NCI-H82 (cell line): ENCODE data around the gene RIT1.

ENCODE experiments used
- DNase-seq: peaks from one replicate; lab custom pipeline; 2025; lab: John Stamatoyannopoulos, UW

RIT1 gene

DNA sequence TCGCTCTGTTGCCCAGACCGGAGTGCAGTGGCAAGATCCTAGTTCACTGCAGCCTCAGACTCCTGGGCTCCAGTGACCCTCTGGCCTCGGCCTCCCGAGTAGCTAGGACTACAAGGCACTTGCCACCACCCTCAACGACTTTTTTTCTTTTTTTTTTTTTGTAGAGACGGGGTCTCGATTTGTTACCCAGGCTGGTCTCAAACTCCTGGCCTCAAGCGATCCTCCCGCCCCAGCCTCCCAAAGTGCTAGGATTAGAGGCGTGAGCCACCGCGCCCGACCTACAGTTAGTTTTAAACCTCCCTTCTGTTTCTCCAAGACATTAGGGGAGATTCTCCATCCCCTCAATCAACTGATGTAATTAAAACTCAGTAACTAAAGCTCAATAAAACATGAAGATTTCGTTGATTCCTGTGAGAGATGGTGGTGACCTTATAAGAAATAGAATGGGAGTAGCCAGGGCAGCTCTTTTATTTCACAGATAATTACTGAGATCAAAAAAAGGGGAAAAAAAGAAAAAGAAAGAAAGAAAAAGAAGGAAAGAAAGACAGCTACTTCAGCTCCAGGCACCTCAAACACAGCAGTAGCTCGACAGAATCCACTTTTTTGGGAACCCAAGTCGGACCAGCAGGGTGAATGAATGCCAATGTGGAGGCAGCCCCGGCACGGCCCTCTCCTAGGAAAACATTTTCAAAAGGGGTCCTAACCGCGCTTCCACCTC lies 54.7 kb downstream of the RIT1 start:
- no peak for DNase-seq

DNA sequence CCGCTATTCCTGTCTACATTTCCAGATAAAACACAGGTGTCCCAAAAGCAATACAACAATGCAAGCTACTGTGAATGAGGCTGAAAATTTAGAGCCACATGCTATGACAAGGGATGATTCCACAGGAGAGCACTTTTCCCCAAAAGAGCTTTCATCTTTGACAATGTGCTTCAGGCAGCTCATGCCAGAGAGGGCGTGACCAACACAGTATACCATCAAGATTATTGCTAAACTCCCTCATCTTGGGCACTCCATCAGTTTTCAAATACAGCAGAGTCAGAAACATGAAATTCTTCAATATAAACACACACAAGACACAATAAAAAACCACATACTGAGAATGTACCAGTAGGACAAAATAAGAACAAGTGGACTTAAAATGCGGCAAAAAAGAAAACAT lies 60.8 kb downstream of the RIT1 start:
- DNase-seq: no peak

DNA sequence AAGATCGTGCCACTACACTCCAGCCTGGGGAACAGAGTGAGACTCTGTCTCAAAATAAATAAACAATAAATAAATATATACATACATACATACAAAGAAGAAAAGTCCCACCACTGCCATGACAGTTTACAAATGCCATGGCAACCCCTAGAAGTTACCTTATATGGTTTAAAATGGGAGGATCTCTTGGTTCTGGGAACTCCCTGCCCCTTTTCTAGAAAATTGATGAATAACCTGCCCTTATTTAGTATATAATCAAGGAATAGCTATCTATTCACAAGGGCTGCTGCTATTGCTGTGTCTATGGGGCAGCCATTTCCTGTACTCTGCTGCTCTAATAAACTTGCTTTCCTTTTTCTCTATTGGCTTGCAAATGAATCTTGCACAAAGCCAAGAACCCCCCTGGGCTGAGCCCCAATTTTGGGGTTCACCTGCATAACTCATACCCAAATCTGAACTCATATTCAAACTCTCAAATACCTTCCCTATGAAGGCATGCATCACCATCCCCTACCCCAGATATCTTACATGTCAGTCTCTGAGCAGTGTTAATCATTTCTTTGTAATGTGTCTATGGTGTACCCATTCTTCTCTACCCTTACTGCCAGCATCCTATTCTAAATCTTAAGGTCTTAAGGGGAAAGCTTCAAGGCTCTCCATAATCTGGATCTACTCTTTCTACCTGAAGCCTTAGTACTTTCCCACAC lies 63.2 kb downstream of the RIT1 start:
- no peak for DNase-seq
